ENCODE results near the gene GNL3. TPM values are rescaled to one million over a fixed set of nuclear protein-coding genes. Genes with fewer than 3 reads are reported as not detected.

The GNL3 gene
- polyA plus RNA-seq, 3 donors: 95.2 to 107 (median 98.3) TPM

- no peak for DNase-seq (ENCODE audit: low read depth in 3 of 3, low spot score in 2 of 3)
These were observed 535 bp upstream of the GNL3 start for GRCh38 chr3:52685285-52685708.

GRCh38 chr3:52688266-52688665 lies 2.4 kb downstream of the GNL3 start:
- no peak for DNase-seq (ENCODE audit: low read depth in 3 of 3, low spot score in 2 of 3)

GRCh38 chr3:52689151-52689550 lies 3.3 kb downstream of the GNL3 start:
- no peak for DNase-seq (ENCODE audit: low read depth in 3 of 3, low spot score in 2 of 3)

- DNase-seq (ENCODE audit: low read depth in 3 of 3, low spot score in 2 of 3): no peak
These were observed 4.7 kb downstream of the GNL3 start for GRCh38 chr3:52690560-52690959.

- DNase-seq (ENCODE audit: low read depth in 3 of 3, low spot score in 2 of 3): no peak
These were observed 7.2 kb downstream of the GNL3 start for GRCh38 chr3:52693071-52693470.

- DNase-seq (ENCODE audit: low read depth in 3 of 3, low spot score in 2 of 3): no peak
These were observed 8.8 kb downstream of the GNL3 start for GRCh38 chr3:52694528-52695189.

GRCh38 chr3:52695798-52696671 lies 10.2 kb downstream of the GNL3 start:
- DNase-seq (ENCODE audit: low read depth in 3 of 3, low spot score in 2 of 3): no peak

- DNase-seq (ENCODE audit: low read depth in 3 of 3, low spot score in 2 of 3): no peak
These were observed 11.2 kb downstream of the GNL3 start for GRCh38 chr3:52696830-52697631.

GRCh38 chr3:52697632-52697965 lies 11.8 kb downstream of the GNL3 start:
- no peak for DNase-seq (ENCODE audit: low read depth in 3 of 3, low spot score in 2 of 3)

GRCh38 chr3:52703341-52703740 lies 17.5 kb downstream of the GNL3 start:
- no peak for DNase-seq (ENCODE audit: low read depth in 3 of 3, low spot score in 2 of 3)

- no peak for DNase-seq (ENCODE audit: low read depth in 3 of 3, low spot score in 2 of 3)
These were observed 19.0 kb downstream of the GNL3 start for GRCh38 chr3:52704611-52705437.

GRCh38 chr3:52705438-52705687 lies 19.5 kb downstream of the GNL3 start:
- DNase-seq (ENCODE audit: low read depth in 3 of 3, low spot score in 2 of 3): no peak

GRCh38 chr3:52705688-52706686 lies 20.2 kb downstream of the GNL3 start, which contains the start of the genes GLT8D1 and SPCS1:
Gene GLT8D1, minus strand, starts transcription at chr3:52705791. Its CDS starts 5,331 bp downstream, at chr3:52700460.
Gene SPCS1, plus strand, starts transcription at chr3:52706106. Its CDS starts 141 bp downstream, at chr3:52706247.
- DNase-seq (ENCODE audit: low read depth in 3 of 3, low spot score in 2 of 3): peak; percentile 80 to 81 (median 81)

- no peak for DNase-seq (ENCODE audit: low read depth in 3 of 3, low spot score in 2 of 3)
These were observed 21.8 kb downstream of the GNL3 start for GRCh38 chr3:52707585-52707984.

GRCh38 chr3:52710512-52710911 lies 24.7 kb downstream of the GNL3 start:
- no peak for DNase-seq (ENCODE audit: low read depth in 3 of 3, low spot score in 2 of 3)

GRCh38 chr3:52712291-52713212 lies 26.7 kb downstream of the GNL3 start:
- DNase-seq (ENCODE audit: low read depth in 3 of 3, low spot score in 2 of 3): no peak

- no peak for DNase-seq (ENCODE audit: low read depth in 3 of 3, low spot score in 2 of 3)
These were observed 28.8 kb downstream of the GNL3 start for GRCh38 chr3:52714335-52715302.
